WERI-Rb-1 (cell line): Measurements from ENCODE around the gene TBCC.

Source experiments
- DNase-seq: peaks from one replicate; pipeline ENCODE4 v3.0.0-alpha.2; 2020
- H3K27ac ChIP-seq: fragments of 250-450 bp; sonication (Bioruptor Pico); 2 replicates; pipeline ENCODE4 v1.5.1; 2020; ENCODE audit warnings: mild to moderate bottlenecking, moderate library complexity
- H3K27me3 ChIP-seq: fragments of 250-450 bp; sonication (Bioruptor Pico); 2 replicates; pipeline ENCODE4 v1.5.1; 2021; ENCODE audit warnings: mild to moderate bottlenecking, low read depth, moderate library complexity; ENCODE audit not compliant: insufficient read depth, severe bottlenecking
- H3K36me3 ChIP-seq: fragments of 250-450 bp; sonication (Bioruptor Pico); 2 replicates; pipeline ENCODE4 v1.5.1; 2020; ENCODE audit warnings: mild to moderate bottlenecking, moderate library complexity
- H3K4me3 ChIP-seq: 2 replicates; pipeline ENCODE4 v1.5.1; 2011; ENCODE audit warnings: low read depth, mild to moderate bottlenecking, control low read depth, low read length
- H3K9me3 ChIP-seq: fragments of 250-450 bp; sonication (Bioruptor Pico); 2 replicates; pipeline ENCODE4 v1.5.1; 2021; ENCODE audit warnings: mild to moderate bottlenecking, moderate library complexity; ENCODE audit not compliant: severe bottlenecking
- CTCF ChIP-seq: IDR thresholded peaks from 2 replicates; pipeline ENCODE4 v1.5.1; 2011; ENCODE audit warnings: low read depth, mild to moderate bottlenecking, control low read depth, inconsistent platforms, low read length

TBCC gene

GRCh38 chr6:42782689-42783176 lies 36.8 kb upstream of the TBCC start:
- DNase-seq = peak; percentile 90
- Histone ChIP-seq H3K4me3 (peak overlapping the region; percentile 97), H3K27me3 (no peaks in the 10 kb centered on the region), H3K36me3 (peaks cover 7% of the 10 kb centered on the region), H3K9me3 (no peaks in the 10 kb centered on the region), H3K27ac (peak overlapping the region; percentile 99)
- TF ChIP-seq CTCF = no peak

- Histone ChIP-seq H3K27me3 (no peaks in the 10 kb centered on the region), H3K36me3 (peaks cover 7% of the 10 kb centered on the region), H3K27ac (peak within 1 kb of the TSS; percentile 99), H3K9me3 (no peaks in the 10 kb centered on the region), H3K4me3 (peak within 1 kb of the TSS; percentile 97)
- TF ChIP-seq CTCF = no peak
- DNase-seq = peak; percentile 76
Observed at GRCh38 chr6:42781796-42782688, 36.1 kb upstream of the TBCC start, which contains the start of gene BICRAL. Gene BICRAL (plus strand): TSS chr6:42782052. CDS start chr6:42822023, 39,971 bp downstream.

- H3K36me3 ChIP-seq = peaks cover 7% of the 10 kb centered on the region
- DNase-seq = no peak
- no peak for TF ChIP-seq CTCF
- no peaks in the 10 kb centered on the region for H3K27me3 ChIP-seq
- peak overlapping the region; percentile 99 for H3K27ac ChIP-seq
- no peaks in the 10 kb centered on the region for H3K9me3 ChIP-seq
- peak overlapping the region; percentile 97 for H3K4me3 ChIP-seq
Observed at GRCh38 chr6:42781546-42781795, 35.6 kb upstream of the TBCC start.

GRCh38 chr6:42779521-42779920 lies 33.6 kb upstream of the TBCC start:
- no peak for TF ChIP-seq CTCF
- Histone ChIP-seq H3K9me3 (no peaks in the 10 kb centered on the region), H3K27me3 (no peaks in the 10 kb centered on the region), H3K27ac (no peak overlapping the region), H3K4me3 (no peak overlapping the region), H3K36me3 (peaks cover 7% of the 10 kb centered on the region)
- no peak for DNase-seq

GRCh38 chr6:42778122-42778521 lies 32.2 kb upstream of the TBCC start:
- H3K27ac ChIP-seq = no peak overlapping the region
- no peaks in the 10 kb centered on the region for H3K27me3 ChIP-seq
- no peaks in the 10 kb centered on the region for H3K9me3 ChIP-seq
- H3K4me3 ChIP-seq = no peak overlapping the region
- no peak for TF ChIP-seq CTCF
- peaks cover 1% of the 10 kb centered on the region for H3K36me3 ChIP-seq
- no peak for DNase-seq
